IPS-18a (cell line): ENCODE results near the gene TIPRL.

Experiments used
- H3K27ac ChIP-seq: one replicate; pipeline ENCODE4 v1.5.1; 2013; ENCODE audit warnings: low read length
- H3K27me3 ChIP-seq: one replicate; pipeline ENCODE4 v1.6.1; 2013; ENCODE audit warnings: mild to moderate bottlenecking, low read length; ENCODE audit not compliant: control insufficient read depth, insufficient read depth
- H3K36me3 ChIP-seq: one replicate; pipeline ENCODE4 v1.6.1; 2013; ENCODE audit warnings: low read depth, low read length; ENCODE audit not compliant: control insufficient read depth
- H3K4me1 ChIP-seq: one replicate; pipeline ENCODE4 v1.6.1; 2013; ENCODE audit warnings: low read depth, low read length; ENCODE audit not compliant: control insufficient read depth
- H3K4me3 ChIP-seq: one replicate; pipeline ENCODE4 v1.5.1; 2013; ENCODE audit warnings: low read length
- H3K9ac ChIP-seq: one replicate; pipeline ENCODE4 v1.6.1; 2013; ENCODE audit warnings: mild to moderate bottlenecking, low read length, moderate library complexity
- H3K9me3 ChIP-seq: one replicate; pipeline ENCODE4 v1.6.1; 2013; ENCODE audit warnings: low read depth, low read length; ENCODE audit not compliant: control insufficient read depth

The TIPRL gene

DNA sequence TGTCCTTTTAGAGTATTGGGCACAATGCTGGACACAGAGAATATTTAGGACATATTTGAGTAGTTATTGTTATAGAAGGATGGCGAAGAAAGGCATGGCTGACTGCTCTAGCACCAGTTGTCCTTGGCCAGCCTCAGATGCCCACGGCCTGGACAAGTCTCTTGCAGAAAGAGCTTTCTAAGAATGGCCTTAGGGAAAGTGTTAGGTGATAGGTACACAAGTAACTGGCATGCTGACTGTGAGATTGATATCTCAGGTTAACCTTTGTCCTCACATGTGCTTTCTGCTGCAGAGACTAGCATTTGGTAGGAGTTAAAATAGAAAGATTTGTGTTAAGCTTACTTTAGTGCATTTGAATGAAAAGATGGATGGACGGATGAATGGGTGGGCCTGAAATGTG is 57.2 kb downstream of the TIPRL start:
- H3K9me3 ChIP-seq = no peaks in the 10 kb centered on the region
- H3K27me3 ChIP-seq = no peaks in the 10 kb centered on the region
- no peaks in the 10 kb centered on the region for H3K4me1 ChIP-seq
- H3K4me3 ChIP-seq = no peak overlapping the region
- H3K36me3 ChIP-seq = peaks cover 14% of the 10 kb centered on the region
- H3K9ac ChIP-seq = no peak overlapping the region
- no peak overlapping the region for H3K27ac ChIP-seq

DNA sequence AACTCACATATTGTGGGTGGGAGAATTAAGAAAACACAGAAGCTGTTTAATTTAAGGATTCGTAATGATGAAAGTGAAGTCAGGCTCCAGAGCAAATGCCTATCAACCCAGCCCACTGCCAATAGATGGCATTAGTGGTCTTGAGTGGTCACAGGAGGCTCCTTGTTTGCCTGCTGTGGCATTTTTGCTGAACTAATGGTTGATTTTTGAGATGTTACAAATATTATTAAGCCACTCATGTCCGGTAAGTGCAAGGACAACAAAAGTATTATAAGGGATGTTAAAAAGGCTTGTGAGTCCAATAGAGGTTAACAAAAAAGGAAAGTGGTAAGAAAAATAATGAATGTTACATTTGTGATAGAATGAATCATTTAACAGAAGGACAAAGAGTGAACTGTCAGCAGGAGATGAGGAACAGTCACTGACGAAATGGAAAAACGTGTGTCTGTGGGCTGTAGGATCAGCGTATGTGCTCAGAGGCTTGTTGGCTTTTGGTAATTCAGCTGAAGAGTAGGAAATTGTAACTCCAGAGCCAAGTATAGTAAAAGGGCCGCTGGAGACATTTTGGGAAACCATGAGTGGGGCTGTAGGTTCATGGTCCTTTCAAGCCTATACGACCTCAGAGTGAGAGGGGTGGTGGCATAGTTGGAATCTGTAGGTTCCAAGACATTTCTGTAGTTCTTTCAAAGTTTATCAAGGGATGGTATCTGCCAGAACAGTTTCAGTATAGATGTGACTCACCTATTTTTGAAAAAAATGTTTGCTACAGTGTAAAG is 58.3 kb downstream of the TIPRL start:
- H3K27ac ChIP-seq = no peak overlapping the region
- no peak overlapping the region for H3K4me3 ChIP-seq
- no peaks in the 10 kb centered on the region for H3K4me1 ChIP-seq
- H3K27me3 ChIP-seq = no peaks in the 10 kb centered on the region
- H3K9me3 ChIP-seq = no peaks in the 10 kb centered on the region
- H3K36me3 ChIP-seq = peaks cover 14% of the 10 kb centered on the region
- no peak overlapping the region for H3K9ac ChIP-seq

DNA sequence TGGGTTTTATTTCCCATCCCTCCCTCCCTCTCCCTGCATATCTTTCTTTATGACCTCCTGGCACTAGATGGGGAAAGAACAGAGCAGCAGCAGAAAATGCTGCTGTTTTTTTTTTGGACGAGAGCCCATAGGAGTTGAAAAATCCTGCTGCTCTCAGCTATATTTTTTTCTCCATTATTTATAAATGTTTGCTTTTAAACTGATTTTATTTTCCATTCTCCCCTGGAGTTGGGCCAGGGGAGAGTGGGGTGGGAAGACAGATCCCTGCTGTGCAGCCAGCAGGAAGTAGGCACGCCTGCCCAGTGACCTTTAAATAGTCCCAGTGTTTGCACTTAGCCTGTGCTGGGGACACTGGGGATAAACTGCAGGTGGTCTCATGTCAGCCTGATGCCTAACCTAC is 64.4 kb downstream of the TIPRL start:
- Histone ChIP-seq H3K27me3 (no peaks in the 10 kb centered on the region), H3K9ac (no peak overlapping the region), H3K4me3 (no peak overlapping the region), H3K4me1 (no peaks in the 10 kb centered on the region), H3K36me3 (peaks cover 26% of the 10 kb centered on the region), H3K27ac (no peak overlapping the region), H3K9me3 (no peaks in the 10 kb centered on the region)

DNA sequence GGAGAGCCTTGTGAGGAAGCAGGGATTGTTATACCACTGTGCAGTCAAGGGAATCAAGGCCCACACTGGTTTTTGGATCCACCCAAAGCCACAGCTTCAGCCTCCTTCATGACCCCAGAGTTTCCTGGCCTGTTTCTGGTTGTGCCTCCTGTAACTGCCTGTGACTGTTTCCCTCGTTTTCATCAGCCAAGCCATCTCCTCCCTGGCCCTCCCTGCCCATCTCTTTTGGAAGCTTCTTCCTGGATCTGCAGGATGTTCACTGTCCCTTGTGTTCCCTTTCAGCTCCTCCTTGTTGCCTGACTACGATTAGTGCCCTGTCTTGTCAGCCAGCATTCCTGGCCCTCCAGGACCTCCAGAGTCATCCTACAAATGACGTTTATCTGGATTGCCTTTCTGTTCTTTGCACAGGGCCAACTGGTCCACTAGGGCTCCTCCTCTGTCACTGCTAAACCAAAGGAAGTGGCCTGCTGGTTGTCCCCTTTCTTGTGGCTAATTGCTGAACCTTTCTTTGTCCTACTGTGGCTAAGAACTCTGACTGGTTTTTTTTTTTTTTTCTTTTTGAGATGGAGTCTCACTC is 65.0 kb downstream of the TIPRL start:
- Histone ChIP-seq H3K27me3 (no peaks in the 10 kb centered on the region), H3K4me3 (no peak overlapping the region), H3K27ac (no peak overlapping the region), H3K9ac (no peak overlapping the region), H3K4me1 (no peaks in the 10 kb centered on the region), H3K36me3 (peaks cover 25% of the 10 kb centered on the region), H3K9me3 (no peaks in the 10 kb centered on the region)

- H3K36me3 ChIP-seq = peaks cover 20% of the 10 kb centered on the region
- H3K4me1 ChIP-seq = no peaks in the 10 kb centered on the region
These were observed 66.3 kb downstream of the TIPRL start for GRCh38 chr1:168245042-168245441.

GRCh38 chr1:168246506-168246905 is 67.7 kb downstream of the TIPRL start:
- no peaks in the 10 kb centered on the region for H3K27me3 ChIP-seq
- H3K4me1 ChIP-seq = no peaks in the 10 kb centered on the region
- H3K9me3 ChIP-seq = no peaks in the 10 kb centered on the region
- H3K27ac ChIP-seq = no peak overlapping the region
- no peak overlapping the region for H3K9ac ChIP-seq
- peaks cover 20% of the 10 kb centered on the region for H3K36me3 ChIP-seq
- H3K4me3 ChIP-seq = no peak overlapping the region

More at GRCh38 chr1:168245042-168245441, 66.3 kb downstream of the TIPRL start:
- Histone ChIP-seq H3K27me3 (no peaks in the 10 kb centered on the region), H3K4me3 (no peak overlapping the region), H3K9me3 (no peaks in the 10 kb centered on the region), H3K9ac (no peak overlapping the region), H3K27ac (no peak overlapping the region)
